Measurements from ENCODE around the gene HES5.

The HES5 gene

DNA sequence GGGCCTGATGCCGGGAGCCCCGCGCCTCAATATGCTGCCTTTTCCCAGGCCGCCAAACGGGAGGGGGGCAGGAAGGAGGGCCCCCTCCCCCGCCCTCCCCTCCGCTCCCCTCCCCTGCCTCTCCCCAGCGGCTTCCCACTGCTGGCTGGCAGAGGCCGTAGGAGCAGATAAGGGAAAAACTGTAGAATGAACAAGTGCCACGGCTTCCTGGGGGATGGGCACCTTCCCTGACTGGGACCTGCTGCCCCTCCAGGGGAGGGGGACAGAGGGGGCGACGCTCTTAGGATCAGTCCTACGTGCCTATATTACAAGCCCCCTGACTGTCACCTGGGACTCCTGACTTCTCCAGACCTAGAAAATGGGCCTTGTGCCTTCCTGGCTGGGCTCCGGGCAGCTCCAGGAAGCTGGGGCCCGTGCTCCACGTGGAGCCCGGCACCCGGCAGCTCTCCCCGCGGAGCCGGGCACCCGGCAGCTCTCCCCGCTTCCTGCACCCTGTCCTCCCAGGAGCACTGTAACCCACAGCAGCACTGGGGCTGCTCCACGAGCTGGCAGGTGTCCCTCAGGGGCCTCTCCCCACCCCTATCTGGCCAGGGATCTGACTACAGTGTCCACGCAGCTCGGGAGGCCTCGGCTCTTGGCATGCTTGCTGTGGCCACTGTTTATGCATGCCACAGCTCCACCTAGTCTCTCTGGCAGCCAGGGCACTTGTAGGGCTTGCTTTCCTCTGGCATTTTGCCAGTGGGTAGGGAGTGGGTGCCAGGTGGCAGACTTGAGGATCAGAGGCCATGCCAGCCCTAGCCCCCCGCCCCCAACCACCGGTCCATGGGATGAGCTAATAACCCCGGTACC lies 674 bp upstream of the HES5 start:
- DNase-seq (no peak), ATAC-seq (no peak)

DNA sequence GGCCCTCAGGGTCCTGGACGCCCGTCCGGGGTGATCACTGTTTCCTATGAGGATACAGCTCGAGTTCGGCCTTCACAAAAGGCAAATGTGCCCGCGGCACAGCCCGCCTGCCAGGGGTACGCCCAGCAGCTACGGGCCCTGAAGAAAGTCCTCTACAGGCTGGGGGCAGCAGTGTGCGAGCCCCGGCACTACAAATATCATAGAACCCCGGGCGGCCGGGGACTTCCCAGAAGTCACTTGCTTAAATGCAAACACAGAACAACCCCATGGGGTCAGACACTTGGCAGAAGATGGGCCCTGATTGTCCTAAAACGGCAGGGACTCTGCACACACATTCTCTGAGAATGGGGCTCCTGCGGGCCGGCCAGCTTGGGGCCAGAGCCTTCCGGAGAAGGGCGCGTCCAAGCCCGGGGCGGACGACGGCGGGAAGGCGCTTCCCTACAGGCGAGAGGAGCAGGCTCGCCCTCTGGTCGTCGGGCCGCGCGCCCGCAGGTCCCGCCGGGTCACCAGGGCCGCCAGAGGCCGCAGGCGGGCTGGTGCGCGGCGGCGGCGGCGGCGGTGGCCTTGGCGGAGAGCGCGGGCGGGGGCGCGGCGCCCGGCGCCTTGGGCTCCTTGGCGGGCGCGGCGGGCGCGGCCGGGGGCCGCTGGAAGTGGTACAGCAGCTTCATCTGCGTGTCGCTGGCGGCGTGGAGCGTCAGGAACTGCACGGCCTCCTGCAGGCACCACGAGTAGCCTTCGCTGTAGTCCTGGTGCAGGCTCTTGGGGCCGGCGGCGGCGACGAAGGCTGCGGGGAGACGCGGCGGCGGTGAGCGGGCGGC lies 888 bp downstream of the HES5 start:
- ATAC-seq (no peak), DNase-seq (peak; percentile 63)

DNA sequence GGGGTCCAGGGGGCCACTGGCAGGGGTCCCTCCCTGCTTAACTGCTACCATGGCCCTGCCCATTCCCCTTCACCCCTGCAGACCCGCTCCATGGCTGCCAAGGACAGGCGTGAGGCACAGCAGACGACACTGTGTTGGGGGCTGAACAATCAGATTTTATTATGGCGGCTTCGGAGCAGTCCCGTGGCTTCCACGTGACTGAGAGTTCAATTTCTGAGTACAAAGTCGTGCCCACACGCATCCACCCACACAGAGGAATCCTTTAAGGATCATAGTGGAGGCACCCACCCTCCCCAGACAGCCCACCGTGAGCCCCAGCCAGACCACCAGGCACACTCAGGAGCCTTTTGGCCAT lies 1.5 kb downstream of the HES5 start:
- no peak for DNase-seq
- no peak for ATAC-seq

DNA sequence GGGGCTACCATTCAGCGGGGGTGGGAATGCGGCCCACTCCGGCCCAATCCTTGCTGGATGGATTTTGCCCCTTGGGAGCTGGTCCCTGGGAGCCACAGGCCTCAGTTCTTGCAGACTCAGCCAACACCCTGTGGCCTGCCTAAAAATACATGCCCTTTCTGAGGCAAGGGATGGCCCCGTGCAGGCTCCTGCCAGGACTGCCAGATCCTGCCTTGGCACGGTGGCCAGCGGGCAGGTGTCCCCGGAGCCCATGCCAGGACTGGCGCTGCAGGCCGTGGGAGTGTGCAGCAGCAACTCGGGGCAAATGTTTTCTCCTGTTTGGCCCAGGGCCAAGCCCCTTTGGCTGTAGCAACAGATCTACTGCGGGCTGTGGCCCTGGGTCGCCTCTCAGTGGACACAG lies 2.0 kb downstream of the HES5 start:
- ATAC-seq = no peak
- peak; percentile 12 for DNase-seq

- ATAC-seq = no peak
- DNase-seq = no peak
Measured at GRCh38 chr1:2527556-2527860, 2.6 kb downstream of the HES5 start.

DNA sequence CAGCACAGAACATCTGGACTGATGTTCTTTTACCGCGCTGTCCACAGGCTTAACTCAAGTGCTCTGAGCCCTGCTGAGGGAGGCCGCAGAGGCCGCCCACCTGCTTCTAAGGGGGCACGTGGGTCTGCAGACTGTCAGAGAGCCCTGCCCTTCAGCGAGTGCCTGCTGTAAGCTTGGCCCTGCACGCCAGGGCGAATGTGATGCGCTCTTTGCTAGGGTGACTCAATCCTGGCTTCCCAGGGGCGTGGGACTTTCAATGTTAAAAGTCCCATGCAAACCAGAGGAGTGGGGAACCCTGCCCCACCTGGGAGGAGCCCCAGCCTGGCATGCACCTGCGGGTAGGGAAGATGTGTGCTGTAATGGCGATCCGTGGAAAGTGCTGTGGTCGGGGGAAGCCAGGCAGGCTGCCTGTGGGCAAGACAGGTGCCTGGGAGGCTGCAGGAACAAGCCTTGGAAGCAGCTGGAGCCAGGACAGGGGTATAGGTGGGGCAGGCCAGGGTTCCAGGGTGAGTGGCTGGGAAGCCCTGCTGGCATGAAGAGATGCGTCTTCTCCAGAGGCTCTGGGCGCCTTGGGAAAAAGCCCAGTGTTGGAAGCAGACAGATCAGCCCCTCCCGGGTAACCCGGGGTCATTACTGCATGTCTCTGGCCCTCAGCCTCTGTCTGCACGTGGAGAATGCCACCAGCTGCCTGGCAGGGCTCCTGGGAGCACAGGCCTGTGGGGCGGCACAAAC lies 3.1 kb downstream of the HES5 start:
- DNase-seq (peak; percentile 80), ATAC-seq (peak; percentile 68)

DNA sequence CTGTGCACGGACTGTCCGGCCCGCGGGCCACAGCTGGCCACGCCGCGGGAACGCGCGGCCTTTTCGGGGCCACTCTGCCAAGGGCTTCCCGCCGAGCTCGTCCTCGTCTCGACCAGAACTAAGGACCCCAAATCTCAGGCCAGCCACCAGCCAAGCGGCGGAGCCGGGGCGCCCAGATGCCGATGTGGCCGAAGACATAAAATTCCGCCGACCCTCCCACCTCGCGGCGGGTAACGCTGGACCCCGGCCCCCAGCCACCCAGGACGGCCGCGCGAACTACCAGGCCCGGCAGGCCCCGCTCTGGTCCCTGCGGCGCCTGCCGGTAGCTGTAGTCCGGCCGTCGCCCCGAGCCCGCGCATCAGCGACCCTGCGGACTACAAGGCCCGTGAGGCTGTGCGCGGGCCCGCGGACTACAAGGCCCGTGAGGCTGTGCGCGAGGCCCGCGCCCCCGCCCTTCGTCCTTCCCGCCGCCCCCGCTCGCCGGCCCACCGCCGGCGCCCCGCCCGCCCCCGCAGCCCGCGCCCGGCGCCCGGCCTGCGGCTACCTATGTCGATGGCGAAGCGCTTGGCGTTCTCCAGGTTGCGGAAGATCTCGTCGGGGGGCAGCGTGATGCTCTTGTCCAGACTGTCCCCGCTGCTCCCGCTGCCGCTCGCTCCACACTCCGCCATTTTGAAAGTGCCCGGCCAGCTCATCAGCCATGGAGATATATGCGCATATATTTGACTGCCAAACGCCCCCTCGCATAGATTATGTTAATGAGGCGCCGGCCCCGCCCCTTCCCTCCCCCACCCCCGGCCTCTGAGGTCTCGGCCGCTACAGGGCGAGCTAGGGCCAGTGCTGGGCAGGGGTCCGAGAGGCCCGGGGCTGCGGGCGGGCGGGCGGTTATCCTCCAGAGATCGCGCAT lies 3.9 kb downstream of the HES5 start, which contains the start of gene PANK4:
TSS of gene PANK4 (minus strand) at position 677 of the 904 bp plus-strand sequence. CDS start at position 668, 9 bp downstream.
- ATAC-seq = peak; percentile 92
- DNase-seq = peak; percentile 90

DNA sequence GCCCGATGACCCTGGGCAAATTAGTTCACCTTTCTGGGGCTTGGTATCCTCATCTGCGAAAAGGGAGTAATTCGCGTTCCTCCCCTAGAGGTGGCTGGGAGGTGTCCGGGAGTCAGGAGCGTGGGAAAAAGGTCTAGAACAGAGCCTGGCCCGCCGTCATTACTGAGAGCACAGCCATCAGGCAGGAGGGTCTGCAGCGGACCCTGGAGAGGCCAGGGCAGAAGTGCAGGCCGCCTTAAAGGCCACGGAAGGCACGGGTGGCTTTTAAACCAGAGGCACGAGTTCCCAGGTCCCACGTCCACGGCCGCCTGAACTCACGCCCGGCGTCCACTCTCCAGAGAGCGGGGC lies 4.5 kb downstream of the HES5 start:
- ATAC-seq = no peak
- peak; percentile 30 for DNase-seq

DNA sequence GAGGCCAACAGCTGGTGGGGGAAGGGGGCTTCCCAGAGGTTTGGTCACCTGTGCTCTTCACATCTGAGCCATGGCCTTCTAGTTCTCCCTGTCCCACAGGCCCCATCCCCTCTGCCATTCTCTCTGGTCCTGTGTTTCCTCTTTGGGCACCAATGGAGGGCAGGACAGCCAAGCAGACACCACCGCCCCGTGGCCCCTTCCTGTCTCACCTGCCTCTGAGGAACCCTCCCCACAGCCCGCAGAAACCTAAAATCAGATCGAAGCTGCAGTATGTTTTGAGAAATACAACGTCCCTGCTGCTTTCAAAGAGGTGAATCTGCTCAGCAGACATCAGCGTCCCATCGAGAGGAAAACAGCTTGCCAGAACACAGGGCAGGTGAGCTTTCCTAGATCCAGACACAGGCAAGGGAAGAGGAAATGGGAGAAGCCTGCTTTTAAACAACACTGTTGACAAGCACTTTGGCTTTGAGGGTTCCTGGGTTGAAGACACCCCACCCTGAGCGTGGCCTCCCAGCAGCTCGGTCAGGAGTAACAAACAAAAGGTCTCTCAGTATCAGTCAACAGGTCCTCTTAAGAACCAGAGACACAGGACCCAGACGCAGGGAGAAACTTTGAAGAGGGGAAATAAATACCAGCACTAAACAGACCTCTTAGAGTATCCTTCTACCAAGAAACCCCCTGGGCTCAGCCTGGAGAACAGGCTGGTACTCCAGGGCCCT lies 6.0 kb downstream of the HES5 start:
- ATAC-seq (no peak), DNase-seq (no peak)

DNA sequence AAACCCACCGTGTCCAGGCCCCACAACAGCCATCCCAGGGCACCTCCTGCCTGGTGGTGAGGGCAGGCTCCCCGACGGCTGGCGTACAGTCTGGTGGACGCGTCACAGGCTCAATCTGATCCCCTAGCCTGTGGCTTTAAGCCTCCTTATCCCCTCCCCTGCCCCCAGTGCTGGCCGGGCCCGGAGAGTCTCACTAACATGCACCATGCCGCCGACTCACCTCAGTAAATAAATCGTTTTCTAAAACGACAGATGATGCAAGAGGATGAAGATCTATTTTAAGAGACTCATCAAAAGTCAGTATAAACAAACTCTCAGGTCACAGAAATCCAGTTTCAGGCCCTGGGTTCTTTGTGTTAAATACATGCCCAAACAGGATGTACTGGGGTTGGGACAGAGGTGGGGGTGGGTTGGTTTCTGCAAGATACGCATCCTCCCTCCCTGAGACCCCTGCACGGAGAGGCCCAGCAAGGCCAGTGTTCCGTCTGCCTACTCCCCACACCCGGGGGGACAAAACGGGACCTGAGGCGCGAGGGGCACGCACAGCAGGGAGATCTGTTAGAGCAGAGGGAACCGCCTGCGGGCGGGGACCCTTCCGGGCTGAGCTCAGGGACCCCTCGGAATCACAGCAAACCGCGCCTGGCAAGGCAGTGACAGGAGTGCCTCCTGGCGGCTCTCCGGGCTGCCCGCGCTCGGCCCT lies 6.7 kb downstream of the HES5 start:
- ATAC-seq (no peak), DNase-seq (peak; percentile 56)

DNA sequence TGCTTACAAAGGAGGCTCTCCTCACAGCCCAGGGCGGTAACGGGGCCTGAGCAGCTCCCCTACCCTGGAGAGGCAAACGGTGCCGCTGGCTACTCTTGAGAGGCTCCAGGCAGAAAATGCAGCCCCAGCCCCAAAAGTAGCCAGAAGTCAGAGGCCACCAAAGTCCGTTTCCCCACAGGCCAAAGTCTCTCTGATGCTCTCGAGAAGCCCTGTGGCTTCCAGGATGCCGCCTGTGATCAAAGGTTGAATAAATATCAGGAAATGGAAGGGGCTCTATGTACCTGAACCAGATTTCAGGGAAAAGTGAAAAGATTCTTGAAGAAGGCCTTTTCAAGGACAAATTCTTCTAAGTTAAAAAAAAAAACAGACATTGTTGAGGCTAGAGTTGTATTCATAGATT lies 7.8 kb downstream of the HES5 start:
- ATAC-seq (no peak), DNase-seq (no peak)

- ATAC-seq (no peak), DNase-seq (no peak)
Measured at GRCh38 chr1:2520806-2521205, 9.3 kb downstream of the HES5 start.

GRCh38 chr1:2520206-2520605 lies 9.9 kb downstream of the HES5 start:
- no peak for ATAC-seq
- DNase-seq = no peak

- no peak for ATAC-seq
- no peak for DNase-seq
Measured at GRCh38 chr1:2519729-2520128, 10.3 kb downstream of the HES5 start.

DNA sequence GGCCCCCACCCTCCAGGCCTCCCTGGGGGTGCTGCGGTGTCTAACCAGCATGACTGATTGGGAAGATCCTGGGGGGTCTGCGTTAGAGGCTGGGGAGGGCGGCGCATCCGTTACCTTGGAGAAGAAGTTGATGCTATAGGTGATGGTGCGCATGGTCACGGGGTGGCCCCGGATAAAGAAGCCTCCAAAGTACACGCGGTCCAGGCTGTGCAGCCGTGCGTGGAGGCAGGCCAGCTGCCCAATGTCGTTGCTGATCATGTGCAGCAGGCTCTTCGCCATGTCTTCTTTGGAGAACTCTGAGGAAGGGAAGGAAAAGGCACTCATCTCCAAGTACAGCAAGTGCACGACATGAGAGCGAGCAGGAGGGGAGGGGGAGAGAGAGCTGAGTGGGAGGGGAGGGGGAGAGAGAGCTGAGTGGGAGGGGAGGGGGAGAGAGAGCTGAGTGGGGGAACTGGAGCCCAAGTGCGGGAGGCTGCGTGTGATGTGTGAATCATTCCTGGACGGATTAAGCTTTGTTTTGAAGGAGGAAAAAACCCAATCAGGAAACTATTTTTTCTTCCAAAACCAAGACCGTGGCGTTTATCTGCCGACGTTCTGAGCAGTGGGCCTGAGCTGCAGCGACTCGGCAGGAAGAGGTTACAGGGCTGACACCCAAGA lies 10.9 kb downstream of the HES5 start:
- no peak for DNase-seq
- ATAC-seq = no peak

DNA sequence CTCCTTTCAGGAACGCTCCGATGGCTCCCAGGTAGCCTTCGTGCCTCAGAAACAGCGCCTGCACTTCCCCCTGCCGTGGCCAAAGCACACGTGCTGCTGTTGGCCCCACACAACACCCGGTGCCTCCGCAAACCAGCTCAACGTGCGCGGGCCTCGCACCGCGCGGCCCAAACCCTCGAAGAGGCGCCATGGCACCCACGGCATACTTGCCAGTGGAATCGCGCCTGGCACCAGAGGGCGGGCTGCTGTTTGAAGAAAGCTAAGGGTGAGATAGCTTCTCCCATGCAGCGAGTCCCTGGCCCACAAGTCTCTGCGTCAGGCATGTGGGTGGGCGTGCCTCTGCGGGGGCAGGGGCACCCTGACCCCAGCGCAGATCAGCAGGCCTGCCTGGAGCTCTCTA lies 11.5 kb downstream of the HES5 start:
- DNase-seq = no peak
- no peak for ATAC-seq

DNA sequence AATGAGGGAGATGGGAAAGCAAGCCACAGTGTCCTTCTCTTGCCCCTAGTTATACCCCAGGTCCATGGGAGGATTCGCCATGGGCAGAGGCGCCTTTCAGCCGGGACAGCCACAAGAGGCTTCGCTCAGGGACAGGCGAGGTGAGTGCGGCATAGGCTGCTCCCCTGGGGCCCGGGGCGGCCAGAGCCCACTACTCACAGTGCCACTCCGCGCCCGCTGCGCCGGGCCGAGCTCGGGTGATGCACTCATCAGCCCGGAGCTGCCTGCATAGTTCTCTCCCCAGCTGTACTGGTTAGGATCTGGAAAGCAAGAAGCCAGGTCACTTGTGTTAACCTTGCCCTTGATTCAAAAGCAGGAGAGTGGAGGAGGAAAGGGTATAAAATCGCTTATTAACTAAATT lies 12.1 kb downstream of the HES5 start:
- ATAC-seq (no peak), DNase-seq (no peak)

GRCh38 chr1:2516946-2517345 lies 13.1 kb downstream of the HES5 start:
- DNase-seq (no peak), ATAC-seq (no peak)

- DNase-seq = no peak
- ATAC-seq = no peak
Measured at GRCh38 chr1:2516124-2516523, 13.9 kb downstream of the HES5 start.

- DNase-seq (no peak), ATAC-seq (no peak)
Measured at GRCh38 chr1:2515763-2516080, 14.3 kb downstream of the HES5 start.

All from stimulated activated naive CD8-positive, alpha-beta T cell treated with anti-CD3 and anti-CD28 coated beads, Interleukin-15, Interleukin-2, amounts not matched to agents 100 U/mL and 50 U/mL, for 24 hours (primary cell).